ENCODE data around the gene TMUB1.
"Not testable (repeated sequence)": the region's sequence is repeated elsewhere in the genome, so short reads cannot be mapped to it uniquely, and the experiment has no call there.

Gene TMUB1

GRCh38 chr7:151056666-151057505 is 26.4 kb downstream of the TMUB1 start:
- no peak for DNase-seq (ENCODE audit: low read depth, low spot score)

- DNase-seq (ENCODE audit: low read depth, low spot score) = no peak
Observed at GRCh38 chr7:151056283-151056665, 27.0 kb downstream of the TMUB1 start.

- no peak for DNase-seq (ENCODE audit: low read depth, low spot score)
Observed at GRCh38 chr7:151053751-151054150, 29.5 kb downstream of the TMUB1 start.

- no peak for DNase-seq (ENCODE audit: low read depth, low spot score)
Observed at GRCh38 chr7:151053096-151053495, 30.2 kb downstream of the TMUB1 start.

GRCh38 chr7:151051108-151051507 is 32.2 kb downstream of the TMUB1 start:
- no peak for DNase-seq (ENCODE audit: low read depth, low spot score)

GRCh38 chr7:151048911-151049463 is 34.3 kb downstream of the TMUB1 start:
- DNase-seq (ENCODE audit: low read depth, low spot score) = no peak

- DNase-seq (ENCODE audit: low read depth, low spot score) = no peak
Observed at GRCh38 chr7:151047976-151048815, 35.1 kb downstream of the TMUB1 start, which contains the start of gene ASIC3. Gene ASIC3 (plus strand): TSS chr7:151048531. CDS start chr7:151048886, 355 bp downstream.

- DNase-seq (ENCODE audit: low read depth, low spot score) = no peak
Observed at GRCh38 chr7:151046603-151047573, 36.4 kb downstream of the TMUB1 start.

- DNase-seq (ENCODE audit: low read depth, low spot score) = no peak
Observed at GRCh38 chr7:151045967-151046366, 37.3 kb downstream of the TMUB1 start.

- no peak for DNase-seq (ENCODE audit: low read depth, low spot score)
Observed at GRCh38 chr7:151045262-151045661, 38.0 kb downstream of the TMUB1 start.

GRCh38 chr7:151043959-151044358 is 39.3 kb downstream of the TMUB1 start:
- DNase-seq (ENCODE audit: low read depth, low spot score) = no peak

GRCh38 chr7:151043449-151043848 is 39.8 kb downstream of the TMUB1 start:
- not testable (repeated sequence) for DNase-seq (ENCODE audit: low read depth, low spot score)

- DNase-seq (ENCODE audit: low read depth, low spot score) = no peak
Observed at GRCh38 chr7:151040616-151041375, 42.5 kb downstream of the TMUB1 start.

GRCh38 chr7:151039850-151040548 is 43.3 kb downstream of the TMUB1 start:
- no peak for DNase-seq (ENCODE audit: low read depth, low spot score)

- no peak for DNase-seq (ENCODE audit: low read depth, low spot score)
Observed at GRCh38 chr7:151038951-151039849, 44.1 kb downstream of the TMUB1 start.

- DNase-seq (ENCODE audit: low read depth, low spot score) = no peak
Observed at GRCh38 chr7:151035902-151036301, 47.4 kb downstream of the TMUB1 start.

- no peak for DNase-seq (ENCODE audit: low read depth, low spot score)
Observed at GRCh38 chr7:151035026-151035717, 48.1 kb downstream of the TMUB1 start.
